K562 (cell line): Measurements from ENCODE around the gene ASB10. TPM values are rescaled to one million over a fixed set of nuclear protein-coding genes. Genes with fewer than 3 reads are reported as not detected.

ENCODE experiments used
- BMI1 ChIP-seq: fragments of 150-350 bp; IDR thresholded peaks from 2 replicates; pipeline ENCODE4 v1.6.1; 2014; ENCODE audit warnings: low read length
- EGR1 ChIP-seq: fragments of 450-650 bp; conservative IDR thresholded peaks from 2 replicates; pipeline ENCODE4 v1.6.1; 2017; ENCODE audit warnings: mild to moderate bottlenecking
- HCFC1 ChIP-seq: IDR thresholded peaks from 2 replicates; pipeline ENCODE4 v1.6.1; 2012; ENCODE audit warnings: low read depth, low read length, improper control_type of control experiment
- NFE2L1 ChIP-seq: fragments of 450-650 bp; IDR thresholded peaks from 2 replicates; pipeline ENCODE4 v1.6.1; 2016; ENCODE audit warnings: missing genetic modification characterization, low read depth, mild to moderate bottlenecking, missing compliant biosample characterization, moderate library complexity, borderline replicate concordance
- NR2C1 ChIP-seq, 2 experiments: fragments of 450-650 bp; IDR thresholded peaks; 2 replicates each; pipeline ENCODE4 v1.6.1; 2017; ENCODE audit warnings: mild to moderate bottlenecking in 2 of 2, antibody characterized with exemption in 1 of 2, inconsistent platforms in 1 of 2, missing compliant biosample characterization in 1 of 2, missing genetic modification characterization in 1 of 2
- NRF1 ChIP-seq, 2 experiments: fragments of 450-650 bp; IDR thresholded peaks in 1 of 2; conservative IDR thresholded peaks in 1 of 2; 2 replicates each; pipeline ENCODE4 v1.6.1; 2014; ENCODE audit warnings: mild to moderate bottlenecking in 2 of 2
- PML ChIP-seq: IDR thresholded peaks from 2 replicates; pipeline ENCODE4 v1.6.1; 2012; ENCODE audit warnings: low read length, inconsistent platforms
- POLR2G ChIP-seq: fragments of 200-400 bp; formaldehyde crosslinking; IDR thresholded peaks from 2 replicates; pipeline ENCODE4 v1.6.1; 2017; ENCODE audit warnings: low read depth, mild to moderate bottlenecking, antibody characterized with exemption, low read length, moderate library complexity
- PTBP1 ChIP-seq: fragments of 200-400 bp; formaldehyde crosslinking; IDR thresholded peaks from 2 replicates; pipeline ENCODE4 v1.6.1; 2017; ENCODE audit warnings: low read depth, low read length
- PTTG1 ChIP-seq: fragments of 450-650 bp; IDR thresholded peaks from 2 replicates; pipeline ENCODE4 v1.6.1; 2016; ENCODE audit warnings: low read depth, mild to moderate bottlenecking, missing genetic modification characterization, missing compliant biosample characterization
- RBM17 ChIP-seq: fragments of 200-400 bp; formaldehyde crosslinking; IDR thresholded peaks from 2 replicates; pipeline ENCODE4 v1.6.1; 2017; ENCODE audit warnings: low read depth, mild to moderate bottlenecking, low read length, borderline replicate concordance
- SPI1 ChIP-seq: IDR thresholded peaks from 2 replicates; pipeline ENCODE4 v1.6.1; 2011; ENCODE audit warnings: low read depth, low read length, control low read depth, borderline replicate concordance
- ZNF134 ChIP-seq: fragments of 250-450 bp; sonication (Bioruptor Pico); conservative IDR thresholded peaks from 2 replicates; pipeline ENCODE4 v1.4.0; 2020
- ZNF146 ChIP-seq: IDR thresholded peaks from one replicate; pipeline ENCODE4 v1.6.1; 2018; ENCODE audit warnings: missing compliant biosample characterization; ENCODE audit not compliant: unreplicated experiment
- ZNF165 ChIP-seq: fragments of 250-450 bp; sonication (Bioruptor Pico); IDR thresholded peaks from 2 replicates; pipeline ENCODE4 v1.4.0; 2020; ENCODE audit warnings: borderline replicate concordance
- ZNF184 ChIP-seq: sonication (generic); formaldehyde crosslinking; IDR thresholded peaks from 2 replicates; pipeline ENCODE4 v1.5.0; 2020; ENCODE audit warnings: missing genetic modification reagents
- ZNF197 ChIP-seq: fragments of 200-800 bp; sonication (Bioruptor generic); IDR thresholded peaks from 2 replicates; pipeline ENCODE4 v1.6.1; 2016; ENCODE audit warnings: low read depth, missing genetic modification characterization, missing compliant biosample characterization
- ZNF23 ChIP-seq: fragments of 250-450 bp; sonication (Bioruptor Pico); IDR thresholded peaks from 2 replicates; pipeline ENCODE4 v1.4.0; 2020; ENCODE audit warnings: mild to moderate bottlenecking
- ZNF384 ChIP-seq: IDR thresholded peaks from 2 replicates; pipeline ENCODE4 v1.6.1; 2012; ENCODE audit warnings: low read depth, low read length, improper control_type of control experiment
- ZNF57 ChIP-seq: fragments of 450-650 bp; formaldehyde crosslinking; IDR thresholded peaks from 2 replicates; pipeline ENCODE4 v1.4.0; 2020; ENCODE audit warnings: mild to moderate bottlenecking, moderate library complexity
- polyA plus RNA-seq, 8 experiments: library from polyadenylated mRNA; depleted of rRNA in 4 of 8; stranded (reverse) in 5 of 8; unstranded in 3 of 8; fragments of >200 nt; fragmentation: Nextera tagmentation in 2 of 8; fragmentation: Illumina TruSeq in 1 of 8; extraction: Ambion mirVana in 2 of 8; extraction: Trizol in 1 of 8; gene quantifications; 2 replicates each; pipeline versions ENCODE4 v1.2.1 to v1.2.3, GENCODE V29; 2011 to 2014; ENCODE audit warnings: inconsistent platforms in 1 of 8, missing spikeins in 1 of 8
- total RNA-seq, 7 experiments: library from RNA; depleted of rRNA in 6 of 7; stranded (reverse); fragments of >200 nt in 6 of 7; fragmentation: Illumina TruSeq in 2 of 7; extraction: Trizol in 2 of 7; gene quantifications; 2 replicates each; pipeline versions ENCODE4 v1.2.1 to v1.2.3, GENCODE V29; 2011 to 2021; ENCODE audit warnings: low replicate concordance in 1 of 7
- TF ChIP-seq, protein P1 (sequence below), 3 experiments: fragments of 200-800 bp in 1 of 3; fragments of 250-450 bp in 1 of 3; fragments of 450-650 bp in 1 of 3; sonication (Bioruptor Pico) in 1 of 3; sonication (Bioruptor generic) in 1 of 3; formaldehyde crosslinking in 1 of 3; IDR thresholded peaks; 2 replicates each; pipeline versions ENCODE4 v1.6.1 to v1.8.0; 2016 to 2022; ENCODE audit warnings: mild to moderate bottlenecking in 2 of 3, missing genetic modification characterization in 2 of 3, missing compliant biosample characterization in 1 of 3, moderate library complexity in 1 of 3
- TF ChIP-seq, protein P2 (sequence below), 2 experiments: IDR thresholded peaks; 2 replicates each; pipeline ENCODE4 v1.6.1; 2012; ENCODE audit warnings: improper control_type of control experiment in 2 of 2, low read depth in 2 of 2, low read length in 2 of 2, borderline replicate concordance in 1 of 2
- TF ChIP-seq, protein P3 (sequence below): sonication (generic); formaldehyde crosslinking; IDR thresholded peaks from 2 replicates; pipeline ENCODE4 v1.8.0; 2022; ENCODE audit warnings: mild to moderate bottlenecking, missing genetic modification reagents

ASB10 gene
- total and polyA plus RNA-seq, 9 of the 15 experiments (the other 6 are each of a cell fraction or from before 2014, with no cell fraction given), result not detected

DNA sequence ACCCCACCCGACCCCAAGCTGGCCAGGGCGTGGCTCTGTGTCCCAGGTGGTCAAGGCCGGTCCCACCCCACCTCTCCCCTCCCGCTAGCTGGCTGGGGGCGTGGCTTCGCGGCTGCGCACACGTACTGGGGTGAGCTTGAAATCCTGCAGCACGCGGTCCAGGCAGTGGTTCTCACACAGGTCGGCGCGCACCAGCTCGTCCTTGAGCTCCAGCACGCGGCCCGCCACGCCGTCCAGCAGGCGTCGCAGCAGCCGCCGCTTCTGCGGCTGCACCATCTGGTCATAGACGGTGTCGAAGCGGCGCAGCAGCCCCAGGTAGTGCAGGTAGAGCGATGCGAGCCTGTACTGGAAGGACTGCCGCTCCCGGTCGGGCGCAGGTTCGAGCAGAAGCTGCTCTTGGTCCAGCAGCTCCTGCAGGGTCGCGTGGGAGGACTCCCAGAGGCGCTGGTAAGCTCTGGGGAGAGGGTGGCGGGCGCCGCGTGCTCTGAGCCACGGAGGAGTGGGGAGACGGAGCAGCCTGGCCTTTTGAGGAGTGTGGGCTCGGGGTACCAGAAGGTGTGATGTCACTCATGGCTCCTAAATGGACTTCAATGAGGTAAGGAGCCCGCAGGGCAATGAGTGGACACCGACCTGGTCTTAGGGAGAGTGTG lies 17.5 kb upstream of the ASB10 start (continued):
- TF ChIP-seq, protein P1, sequence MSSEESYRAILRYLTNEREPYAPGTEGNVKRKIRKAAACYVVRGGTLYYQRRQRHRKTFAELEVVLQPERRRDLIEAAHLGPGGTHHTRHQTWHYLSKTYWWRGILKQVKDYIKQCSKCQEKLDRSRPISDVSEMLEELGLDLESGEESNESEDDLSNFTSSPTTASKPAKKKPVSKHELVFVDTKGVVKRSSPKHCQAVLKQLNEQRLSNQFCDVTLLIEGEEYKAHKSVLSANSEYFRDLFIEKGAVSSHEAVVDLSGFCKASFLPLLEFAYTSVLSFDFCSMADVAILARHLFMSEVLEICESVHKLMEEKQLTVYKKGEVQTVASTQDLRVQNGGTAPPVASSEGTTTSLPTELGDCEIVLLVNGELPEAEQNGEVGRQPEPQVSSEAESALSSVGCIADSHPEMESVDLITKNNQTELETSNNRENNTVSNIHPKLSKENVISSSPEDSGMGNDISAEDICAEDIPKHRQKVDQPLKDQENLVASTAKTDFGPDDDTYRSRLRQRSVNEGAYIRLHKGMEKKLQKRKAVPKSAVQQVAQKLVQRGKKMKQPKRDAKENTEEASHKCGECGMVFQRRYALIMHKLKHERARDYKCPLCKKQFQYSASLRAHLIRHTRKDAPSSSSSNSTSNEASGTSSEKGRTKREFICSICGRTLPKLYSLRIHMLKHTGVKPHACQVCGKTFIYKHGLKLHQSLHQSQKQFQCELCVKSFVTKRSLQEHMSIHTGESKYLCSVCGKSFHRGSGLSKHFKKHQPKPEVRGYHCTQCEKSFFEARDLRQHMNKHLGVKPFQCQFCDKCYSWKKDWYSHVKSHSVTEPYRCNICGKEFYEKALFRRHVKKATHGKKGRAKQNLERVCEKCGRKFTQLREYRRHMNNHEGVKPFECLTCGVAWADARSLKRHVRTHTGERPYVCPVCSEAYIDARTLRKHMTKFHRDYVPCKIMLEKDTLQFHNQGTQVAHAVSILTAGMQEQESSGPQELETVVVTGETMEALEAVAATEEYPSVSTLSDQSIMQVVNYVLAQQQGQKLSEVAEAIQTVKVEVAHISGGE (CRISPR knock-in tag; IDR thresholded peaks at IDR 0.05), result no peak
- TF ChIP-seq ZNF134 (CRISPR knock-in tag) (no peak), ZNF57 (no peak), NFE2L1 (tag) (no peak), BMI1 (no peak), ZNF146 (CRISPR knock-in tag) (no peak), NR2C1 (IDR thresholded peaks at IDR 0.05) (no peak), NR2C1 (tag; IDR thresholded peaks at IDR 0.05) (no peak), ZNF23 (CRISPR knock-in tag) (no peak), ZNF184 (CRISPR knock-in tag) (no peak), PTTG1 (tag) (no peak), PTBP1 (no peak), HCFC1 (no peak), RBM17 (no peak), SPI1 (no peak), ZNF165 (CRISPR knock-in tag) (no peak), POLR2G (peak; percentile 44; the same call in 1 of the 2 replicates), NRF1 (conservative IDR thresholded peaks at IDR 0.05 in 1 of 2, IDR thresholded peaks at IDR 0.05 in 1 of 2) (peak; percentile 54 to 60), ZNF197 (CRISPR knock-in tag) (no peak), PML (no peak), ZNF384 (no peak), EGR1 (no peak)
- TF ChIP-seq, protein P2, sequence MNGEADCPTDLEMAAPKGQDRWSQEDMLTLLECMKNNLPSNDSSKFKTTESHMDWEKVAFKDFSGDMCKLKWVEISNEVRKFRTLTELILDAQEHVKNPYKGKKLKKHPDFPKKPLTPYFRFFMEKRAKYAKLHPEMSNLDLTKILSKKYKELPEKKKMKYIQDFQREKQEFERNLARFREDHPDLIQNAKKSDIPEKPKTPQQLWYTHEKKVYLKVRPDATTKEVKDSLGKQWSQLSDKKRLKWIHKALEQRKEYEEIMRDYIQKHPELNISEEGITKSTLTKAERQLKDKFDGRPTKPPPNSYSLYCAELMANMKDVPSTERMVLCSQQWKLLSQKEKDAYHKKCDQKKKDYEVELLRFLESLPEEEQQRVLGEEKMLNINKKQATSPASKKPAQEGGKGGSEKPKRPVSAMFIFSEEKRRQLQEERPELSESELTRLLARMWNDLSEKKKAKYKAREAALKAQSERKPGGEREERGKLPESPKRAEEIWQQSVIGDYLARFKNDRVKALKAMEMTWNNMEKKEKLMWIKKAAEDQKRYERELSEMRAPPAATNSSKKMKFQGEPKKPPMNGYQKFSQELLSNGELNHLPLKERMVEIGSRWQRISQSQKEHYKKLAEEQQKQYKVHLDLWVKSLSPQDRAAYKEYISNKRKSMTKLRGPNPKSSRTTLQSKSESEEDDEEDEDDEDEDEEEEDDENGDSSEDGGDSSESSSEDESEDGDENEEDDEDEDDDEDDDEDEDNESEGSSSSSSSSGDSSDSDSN (IDR thresholded peaks at IDR 0.05; ENCODE audit: borderline replicate concordance in 1 of 2, low read depth in 2 of 2, low read length in 2 of 2), result 0 out of 4 replicates have a peak, but pooled peaks of 1 of the 2 experiments have one; percentile 32
- TF ChIP-seq, protein P3, sequence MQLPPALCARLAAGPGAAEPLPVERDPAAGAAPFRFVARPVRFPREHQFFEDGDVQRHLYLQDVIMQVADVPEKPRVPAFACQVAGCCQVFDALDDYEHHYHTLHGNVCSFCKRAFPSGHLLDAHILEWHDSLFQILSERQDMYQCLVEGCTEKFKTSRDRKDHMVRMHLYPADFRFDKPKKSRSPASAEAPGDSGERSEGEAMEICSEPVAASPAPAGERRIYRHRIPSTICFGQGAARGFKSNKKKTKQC, result peak; percentile 71; the same call in 1 of the 2 replicates
